ENCODE data around the gene CLCN5. TPM values are rescaled to one million over a fixed set of nuclear protein-coding genes. Genes with fewer than 3 reads are reported as not detected.

The CLCN5 gene
- total and polyA plus RNA-seq, 3 donors from 2014 or later: 6.8 to 22.1 (median 20.5) TPM

DNA sequence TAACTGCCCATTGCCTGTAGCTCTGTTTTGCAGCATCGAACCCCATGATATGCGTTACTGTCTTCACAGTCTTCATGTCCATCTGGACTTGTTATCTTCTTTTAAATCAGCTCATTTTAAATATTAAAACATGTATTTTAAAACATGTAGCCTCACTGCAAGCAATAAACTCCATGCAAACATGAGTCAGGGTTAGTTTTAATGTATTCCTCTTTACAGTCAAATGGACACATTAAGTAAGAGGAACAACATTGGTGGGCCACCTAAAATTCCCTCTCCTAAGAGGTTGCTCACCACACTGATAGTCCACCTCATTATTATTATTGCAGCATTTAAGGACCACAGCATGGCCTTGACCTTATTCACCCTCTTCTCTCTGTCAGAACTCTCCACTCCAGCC, 74.1 kb downstream of the CLCN5 start:
- H3K36me3 ChIP-seq (ENCODE audit: low read depth, missing control alignments): no peaks in the 10 kb centered on the region
- intact Hi-C loops (cut with DNase I; ENCODE audit: low total_unique reads): no loop called here
- WGBS, 2 donors: 100% methylated on average over 2 of the region's 2 CpGs

DNA sequence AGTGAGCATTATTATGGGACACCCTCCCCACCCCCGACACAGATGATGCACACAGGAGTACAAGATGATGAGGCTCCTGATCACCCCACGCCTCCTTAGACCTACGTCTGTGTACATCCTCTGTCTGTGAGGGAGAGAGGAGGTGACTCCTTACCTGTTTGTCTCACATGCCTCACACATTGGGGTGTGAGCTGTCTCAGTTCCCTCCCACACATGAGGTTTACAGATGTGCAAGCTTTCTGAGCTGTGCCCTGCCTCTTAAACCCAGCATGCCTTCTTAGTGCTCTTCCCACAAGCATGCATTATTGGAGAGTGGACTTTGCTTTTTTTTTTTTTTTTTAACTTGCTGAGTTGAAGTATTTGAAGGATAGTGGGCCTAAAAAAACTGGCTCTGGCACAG, 76.7 kb downstream of the CLCN5 start:
- WGBS, 2 donors: 94 to 100% methylated on average over 1 to 2 of the region's 3 CpGs
- TF ChIP-seq POLR2A (IDR thresholded peaks at IDR 0.05): no peak
- TF ChIP-seq, protein P1, sequence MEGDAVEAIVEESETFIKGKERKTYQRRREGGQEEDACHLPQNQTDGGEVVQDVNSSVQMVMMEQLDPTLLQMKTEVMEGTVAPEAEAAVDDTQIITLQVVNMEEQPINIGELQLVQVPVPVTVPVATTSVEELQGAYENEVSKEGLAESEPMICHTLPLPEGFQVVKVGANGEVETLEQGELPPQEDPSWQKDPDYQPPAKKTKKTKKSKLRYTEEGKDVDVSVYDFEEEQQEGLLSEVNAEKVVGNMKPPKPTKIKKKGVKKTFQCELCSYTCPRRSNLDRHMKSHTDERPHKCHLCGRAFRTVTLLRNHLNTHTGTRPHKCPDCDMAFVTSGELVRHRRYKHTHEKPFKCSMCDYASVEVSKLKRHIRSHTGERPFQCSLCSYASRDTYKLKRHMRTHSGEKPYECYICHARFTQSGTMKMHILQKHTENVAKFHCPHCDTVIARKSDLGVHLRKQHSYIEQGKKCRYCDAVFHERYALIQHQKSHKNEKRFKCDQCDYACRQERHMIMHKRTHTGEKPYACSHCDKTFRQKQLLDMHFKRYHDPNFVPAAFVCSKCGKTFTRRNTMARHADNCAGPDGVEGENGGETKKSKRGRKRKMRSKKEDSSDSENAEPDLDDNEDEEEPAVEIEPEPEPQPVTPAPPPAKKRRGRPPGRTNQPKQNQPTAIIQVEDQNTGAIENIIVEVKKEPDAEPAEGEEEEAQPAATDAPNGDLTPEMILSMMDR (IDR thresholded peaks at IDR 0.05): no peak
- no peak for DNase-seq
- H3K4me1 ChIP-seq: no peaks in the 10 kb centered on the region
- H3K27ac ChIP-seq: no peak overlapping the region
- no peaks in the 10 kb centered on the region for H3K36me3 ChIP-seq (ENCODE audit: low read depth, missing control alignments)
- no peaks in the 10 kb centered on the region for H3K9me3 ChIP-seq
- intact Hi-C loops (cut with DNase I; ENCODE audit: low total_unique reads): no loop called here
- no peaks in the 10 kb centered on the region for H3K27me3 ChIP-seq
- no peak overlapping the region for H3K4me3 ChIP-seq

More for the DNA sequence above, 74.1 kb downstream of the CLCN5 start:
- no peak for DNase-seq
- Histone ChIP-seq H3K4me3 (no peak overlapping the region), H3K4me1 (no peaks in the 10 kb centered on the region), H3K27ac (no peak overlapping the region), H3K9me3 (no peaks in the 10 kb centered on the region), H3K27me3 (no peaks in the 10 kb centered on the region)
- TF ChIP-seq, protein P1 (IDR thresholded peaks at IDR 0.05): no peak
- TF ChIP-seq POLR2A (IDR thresholded peaks at IDR 0.05): no peak

DNA sequence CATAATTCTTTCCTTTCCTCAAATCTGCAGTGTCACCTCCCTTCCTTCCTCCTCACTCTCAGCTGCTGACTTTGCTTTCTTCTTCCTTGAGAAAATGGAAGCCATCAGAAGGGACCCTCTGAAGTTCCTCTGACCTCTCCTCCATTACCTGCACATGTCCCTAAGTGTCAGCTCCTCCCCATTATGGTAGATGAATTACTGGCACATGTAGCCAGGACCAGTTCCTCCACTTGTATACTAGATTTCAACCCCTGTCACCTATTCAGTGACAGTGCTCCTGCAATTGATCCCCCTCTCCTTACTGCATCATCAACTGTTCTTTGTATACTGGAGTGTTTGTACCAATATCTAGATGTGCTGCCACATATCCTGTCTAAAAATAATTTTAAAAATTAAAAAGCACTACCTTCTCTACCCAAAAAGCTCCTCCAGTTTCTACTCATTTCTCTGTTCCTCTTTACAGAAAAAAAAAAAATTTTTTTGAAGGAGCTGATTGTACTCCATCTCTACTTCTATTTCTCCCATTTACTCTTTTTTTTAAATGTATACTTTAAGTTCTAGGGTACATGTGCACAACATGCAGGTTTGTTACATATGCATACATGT, 78.6 kb downstream of the CLCN5 start:
- H3K4me3 ChIP-seq: no peak overlapping the region

DNA sequence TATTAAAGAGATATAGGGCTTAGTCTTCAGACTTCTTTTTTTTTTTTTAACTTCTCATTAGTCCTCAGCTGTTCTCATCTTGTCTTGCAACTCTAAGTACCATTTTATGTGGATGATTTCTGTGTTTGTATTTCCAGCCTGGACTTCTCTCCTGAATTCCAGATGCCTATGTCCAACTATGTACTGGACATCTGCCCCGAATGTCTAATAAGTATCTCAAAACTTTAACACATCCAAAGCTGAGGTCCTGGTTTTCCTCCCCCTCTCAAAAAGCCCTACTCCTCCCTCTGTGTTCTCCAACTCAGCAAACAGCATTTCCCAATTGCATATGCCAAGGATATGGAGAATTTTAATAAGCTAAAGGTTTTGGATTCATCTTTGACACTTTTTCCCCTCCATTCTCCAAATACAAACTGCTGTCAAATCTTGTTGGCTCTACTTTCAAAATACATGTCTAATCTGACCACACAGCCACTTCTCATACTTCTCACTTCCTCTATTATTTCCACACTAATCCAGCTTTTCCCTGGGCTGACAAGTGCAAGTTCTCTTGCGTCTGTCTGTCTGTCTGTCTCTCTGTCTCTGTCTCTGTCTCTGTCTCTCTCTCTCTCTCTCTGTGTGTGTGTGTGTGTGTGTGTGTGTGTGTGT, 79.8 kb downstream of the CLCN5 start:
- Histone ChIP-seq H3K4me3 (no peak overlapping the region), H3K36me3 (ENCODE audit: low read depth, missing control alignments) (no peaks in the 10 kb centered on the region), H3K4me1 (no peaks in the 10 kb centered on the region), H3K27me3 (no peaks in the 10 kb centered on the region), H3K9me3 (no peaks in the 10 kb centered on the region), H3K27ac (no peak overlapping the region)
- TF ChIP-seq, protein P1 (IDR thresholded peaks at IDR 0.05): no peak
- no peak for TF ChIP-seq POLR2A (IDR thresholded peaks at IDR 0.05)
- WGBS, 2 donors: 61 to 85% methylated on average over 2 of the region's 2 CpGs
- DNase-seq: no peak
- intact Hi-C loops (cut with DNase I; ENCODE audit: low total_unique reads): no loop called here

More for the DNA sequence above, 78.6 kb downstream of the CLCN5 start:
- no peaks in the 10 kb centered on the region for H3K27me3 ChIP-seq
- no peak for DNase-seq
- TF ChIP-seq POLR2A (IDR thresholded peaks at IDR 0.05): no peak
- TF ChIP-seq, protein P1 (IDR thresholded peaks at IDR 0.05): no peak
- H3K36me3 ChIP-seq (ENCODE audit: low read depth, missing control alignments): no peaks in the 10 kb centered on the region
- no peaks in the 10 kb centered on the region for H3K9me3 ChIP-seq
- intact Hi-C loops (cut with DNase I; ENCODE audit: low total_unique reads): no loop called here
- no peaks in the 10 kb centered on the region for H3K4me1 ChIP-seq
- no peak overlapping the region for H3K27ac ChIP-seq

DNA sequence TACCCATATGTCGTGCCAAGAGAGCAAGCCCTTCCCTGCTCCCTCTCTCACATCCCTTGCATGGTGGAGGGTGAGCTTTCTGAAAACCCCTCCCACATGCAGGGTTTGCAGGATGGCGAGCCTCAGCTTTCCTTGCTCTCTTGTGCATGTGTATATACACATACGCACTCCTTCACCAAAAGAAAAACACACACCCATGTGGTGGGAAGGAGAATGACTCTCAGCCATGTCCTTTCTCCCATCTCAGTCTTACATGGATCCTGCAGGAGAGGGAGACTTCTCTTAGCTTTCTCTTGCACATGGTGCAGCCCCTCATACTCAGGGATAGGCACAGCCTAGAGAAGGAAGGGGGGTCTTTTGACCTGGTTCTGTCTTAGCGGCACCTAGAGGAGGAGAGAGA, 81.1 kb downstream of the CLCN5 start:
- Histone ChIP-seq H3K4me1 (no peaks in the 10 kb centered on the region), H3K4me3 (no peak overlapping the region), H3K9me3 (no peaks in the 10 kb centered on the region), H3K27me3 (no peaks in the 10 kb centered on the region), H3K36me3 (ENCODE audit: low read depth, missing control alignments) (no peaks in the 10 kb centered on the region), H3K27ac (no peak overlapping the region)
- WGBS, 2 donors: 93 to 100% methylated on average over 2 to 4 of the region's 4 CpGs
- intact Hi-C loops (cut with DNase I; ENCODE audit: low total_unique reads): no loop called here
- DNase-seq: no peak
- TF ChIP-seq, protein P1 (IDR thresholded peaks at IDR 0.05): no peak
- no peak for TF ChIP-seq POLR2A (IDR thresholded peaks at IDR 0.05)
